GM12891 (cell line): Measurements from ENCODE around the gene SLC24A3.

Experiments used
- DNase-seq: peaks from one replicate; pipeline ENCODE4 v3.0.0; 2011; ENCODE audit warnings: low spot score; ENCODE audit not compliant: insufficient read length
- FAIRE-seq: peaks from 2 replicates; lab custom pipeline; 2011; peaks lifted over from hg19 to GRCh38; lab: Jason Lieb, UNC
- PAX5 ChIP-seq: IDR thresholded peaks from 2 replicates; pipeline ENCODE4 v1.6.1; 2011; ENCODE audit warnings: low read length, moderate library complexity, mild to moderate bottlenecking; ENCODE audit not compliant: insufficient read depth, severe bottlenecking
- POLR2A ChIP-seq: IDR thresholded peaks from 2 replicates; pipeline ENCODE4 v1.6.1; 2011; ENCODE audit warnings: low read depth, low read length, control low read depth
- POLR2AphosphoS5 ChIP-seq: IDR thresholded peaks from 2 replicates; pipeline ENCODE4 v1.6.1; 2011; ENCODE audit warnings: low read depth, low read length, control low read depth
- POU2F2 ChIP-seq: IDR thresholded peaks from 2 replicates; pipeline ENCODE4 v1.6.1; 2011; ENCODE audit warnings: low read depth, mild to moderate bottlenecking, control low read depth, low read length, moderate library complexity
- SPI1 ChIP-seq: IDR thresholded peaks from 2 replicates; pipeline ENCODE4 v1.6.1; 2011; ENCODE audit warnings: low read depth, low read length, control low read depth
- TAF1 ChIP-seq: IDR thresholded peaks from 2 replicates; pipeline ENCODE4 v1.6.1; 2011; ENCODE audit warnings: low read depth, low read length, control low read depth

Gene SLC24A3

GRCh38 chr20:19538556-19538955 is 326.1 kb downstream of the SLC24A3 start:
- no peak for DNase-seq
- TF ChIP-seq TAF1 (no peak), POLR2A (no peak), POLR2AphosphoS5 (no peak), POU2F2 (no peak), PAX5 (no peak), SPI1 (no peak)
- no peak for FAIRE-seq

DNA sequence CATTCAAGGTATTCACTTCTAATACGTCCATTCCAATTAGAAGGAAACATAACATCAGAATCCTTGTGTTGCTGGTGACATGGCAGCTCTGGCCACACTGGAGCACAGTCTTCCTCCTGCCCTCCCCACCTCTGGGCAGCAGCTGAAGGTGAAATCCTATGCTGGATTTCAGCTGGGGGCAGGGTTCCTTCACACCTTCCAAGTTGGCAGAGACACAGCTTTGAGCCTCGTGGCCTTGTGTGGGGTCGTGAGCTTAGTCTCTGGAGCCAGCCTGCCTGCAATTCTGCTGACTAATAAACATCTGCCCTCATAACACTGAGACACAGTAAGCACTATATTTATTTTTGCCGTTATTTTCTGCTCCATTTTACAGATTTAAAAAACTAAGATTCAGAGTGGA is 326.7 kb downstream of the SLC24A3 start:
- DNase-seq (no peak), FAIRE-seq (no peak)
- TF ChIP-seq TAF1 (no peak), POLR2AphosphoS5 (no peak), PAX5 (no peak), POLR2A (no peak), POU2F2 (no peak), SPI1 (no peak)

DNA sequence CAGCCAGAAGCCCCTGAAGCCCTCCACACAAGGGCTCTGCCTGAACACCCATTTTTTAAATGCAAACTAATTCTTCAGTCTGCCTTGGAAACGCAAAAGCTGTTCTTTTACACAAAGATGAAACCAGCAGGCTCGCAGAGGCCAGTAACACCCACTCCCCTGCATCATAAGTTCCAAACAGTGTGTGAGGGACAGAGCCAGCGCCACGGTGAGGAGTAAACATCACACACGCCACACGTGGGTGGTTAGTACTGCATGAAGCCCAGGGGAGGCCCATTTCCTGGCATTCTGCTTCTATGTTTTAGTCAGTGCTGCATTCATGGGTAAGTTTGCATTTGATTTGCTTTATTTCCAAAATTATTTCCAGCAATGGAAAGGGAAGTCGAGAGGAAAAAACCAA is 327.9 kb downstream of the SLC24A3 start:
- TF ChIP-seq POLR2A (no peak), SPI1 (no peak), POU2F2 (no peak), PAX5 (no peak), TAF1 (no peak), POLR2AphosphoS5 (no peak)
- DNase-seq (no peak), FAIRE-seq (no peak)

DNA sequence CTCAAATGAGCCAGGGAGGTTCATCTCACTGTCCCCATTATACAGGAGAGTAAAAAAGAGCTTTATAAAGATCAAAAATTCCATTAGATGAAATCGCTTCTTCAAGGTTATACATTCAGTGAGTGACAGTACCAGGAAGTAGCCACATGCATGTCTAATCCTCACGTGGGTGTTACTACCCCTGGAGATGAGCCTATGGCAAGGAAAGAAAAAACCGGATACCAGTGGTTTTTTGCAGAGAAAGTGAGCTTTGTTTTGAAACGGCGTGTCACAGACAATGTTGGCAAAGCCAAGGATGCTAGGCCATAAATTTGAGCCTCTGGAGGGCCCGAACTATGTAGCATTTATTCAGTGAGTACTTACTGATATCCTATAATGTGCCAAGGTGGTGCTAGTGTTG is 330.7 kb downstream of the SLC24A3 start:
- DNase-seq, result no peak
- TF ChIP-seq POLR2AphosphoS5 (no peak), PAX5 (no peak), POLR2A (no peak), TAF1 (no peak), POU2F2 (no peak), SPI1 (no peak)
- FAIRE-seq, result no peak

DNA sequence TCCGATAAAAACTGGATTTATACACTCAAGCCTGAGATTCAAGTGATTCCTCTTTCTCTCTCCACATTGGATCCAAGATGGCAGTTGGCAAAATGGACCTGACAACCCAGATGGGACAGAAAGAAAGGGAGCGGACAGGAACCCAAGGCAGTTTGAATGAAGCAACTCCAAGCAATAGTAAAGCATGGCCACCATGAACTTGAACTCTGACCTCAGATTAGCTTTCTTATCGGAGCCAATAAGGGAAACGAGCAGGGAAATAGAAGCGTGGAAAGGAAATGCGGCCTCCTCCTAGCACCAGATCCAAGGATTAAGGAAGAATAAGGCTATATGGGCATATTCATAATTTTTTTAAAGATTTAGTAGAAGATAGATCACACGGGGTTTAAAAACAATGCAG is 332.2 kb downstream of the SLC24A3 start:
- FAIRE-seq, result no peak
- no peak for DNase-seq
- TF ChIP-seq PAX5 (no peak), POLR2A (no peak), TAF1 (no peak), POU2F2 (no peak)

- no peak for DNase-seq
- no peak for FAIRE-seq
- TF ChIP-seq POLR2AphosphoS5, result no peak
- TF ChIP-seq SPI1, result no peak
- TF ChIP-seq TAF1, result no peak
- no peak for TF ChIP-seq PAX5
- no peak for TF ChIP-seq POU2F2
- no peak for TF ChIP-seq POLR2A
Observed at GRCh38 chr20:19546648-19547047, 334.2 kb downstream of the SLC24A3 start.

GRCh38 chr20:19547547-19547946 is 335.1 kb downstream of the SLC24A3 start:
- TF ChIP-seq POLR2AphosphoS5 (no peak), TAF1 (no peak), SPI1 (no peak), POLR2A (no peak), PAX5 (no peak), POU2F2 (no peak)
- DNase-seq (no peak), FAIRE-seq (no peak)

GRCh38 chr20:19549896-19550295 is 337.5 kb downstream of the SLC24A3 start:
- TF ChIP-seq POLR2A, result no peak
- TF ChIP-seq PAX5, result no peak
- TF ChIP-seq POU2F2, result no peak
- TF ChIP-seq SPI1, result no peak
- TF ChIP-seq TAF1, result no peak
- no peak for TF ChIP-seq POLR2AphosphoS5
- no peak for FAIRE-seq

GRCh38 chr20:19552221-19553180 is 340.1 kb downstream of the SLC24A3 start:
- FAIRE-seq, result no peak
- DNase-seq, result no peak
- no peak for TF ChIP-seq POLR2A
- no peak for TF ChIP-seq POLR2AphosphoS5
- TF ChIP-seq PAX5, result no peak
- no peak for TF ChIP-seq SPI1
- TF ChIP-seq POU2F2, result no peak
- no peak for TF ChIP-seq TAF1

More at GRCh38 chr20:19549896-19550295, 337.5 kb downstream of the SLC24A3 start:
- no peak for DNase-seq

GRCh38 chr20:19554666-19555065 is 342.2 kb downstream of the SLC24A3 start:
- FAIRE-seq, result no peak
- no peak for DNase-seq
- no peak for TF ChIP-seq POLR2AphosphoS5
- no peak for TF ChIP-seq POLR2A
- TF ChIP-seq TAF1, result no peak
- no peak for TF ChIP-seq POU2F2
- TF ChIP-seq PAX5, result no peak
- no peak for TF ChIP-seq SPI1

- FAIRE-seq, result no peak
- TF ChIP-seq TAF1, result no peak
- no peak for TF ChIP-seq POLR2AphosphoS5
- TF ChIP-seq POLR2A, result no peak
- TF ChIP-seq PAX5, result no peak
Observed at GRCh38 chr20:19555726-19556125, 343.3 kb downstream of the SLC24A3 start.

More at GRCh38 chr20:19555726-19556125, 343.3 kb downstream of the SLC24A3 start:
- no peak for DNase-seq
